Cardiac septum (tissue), 1 donor: ENCODE data around the gene SVIL. TPM values are rescaled to one million over a fixed set of nuclear protein-coding genes. Genes with fewer than 3 reads are reported as not detected.
"Not testable (repeated sequence)": the region's sequence is repeated elsewhere in the genome, so short reads cannot be mapped to it uniquely, and the experiment has no call there.

Source experiments
- DNase-seq: peaks from one replicate; pipeline ENCODE4 v3.0.0-alpha.2; 2020; ENCODE audit warnings: low spot score
- intact Hi-C: fragments of 100-400 bp; cut with DNase I; formaldehyde crosslinking; loops from one replicate; pipeline ENCODE4 v1.14.0; 2022
- total RNA-seq: library from RNA; stranded (reverse); fragmentation: NEBNext Ultra II Directional; extraction: Animal tissue kit (Norgen Biotek cat#: 25700); gene quantifications from one replicate; pipeline ENCODE4 v1.2.1, GENCODE V29; 2021
- donor health status: DM: no; HTN: no; CAD: no.

The SVIL gene
- total RNA-seq, 1 donor from 2014 or later = 518 TPM

- DNase-seq = no peak
- intact Hi-C loops = no loop called here
Measured at GRCh38 chr10:29610876-29611647, 23.7 kb downstream of the SVIL start.

DNA sequence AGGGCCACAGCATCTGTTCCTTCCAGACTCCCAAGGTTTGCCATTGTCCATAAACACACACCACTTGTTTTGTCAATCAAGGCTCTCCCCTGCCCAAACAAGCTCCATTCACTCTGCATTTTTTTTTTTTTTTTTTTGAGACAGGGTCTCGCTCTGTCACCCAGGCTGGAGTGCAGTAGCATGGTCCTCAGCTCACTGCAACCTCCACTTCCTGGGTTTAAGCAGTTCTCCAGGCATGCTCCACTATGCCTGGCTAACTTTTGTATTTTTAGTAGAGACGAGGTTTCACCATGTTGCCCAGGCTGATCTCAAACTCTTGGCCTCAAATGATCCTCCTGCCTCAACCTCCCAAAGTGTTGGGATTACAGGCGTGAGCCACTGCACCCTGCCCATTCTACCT, 24.4 kb downstream of the SVIL start:
- intact Hi-C loops, DNase-seq: not testable (repeated sequence)

GRCh38 chr10:29609696-29610095, 25.1 kb downstream of the SVIL start:
- DNase-seq = no peak
- intact Hi-C loops = no loop called here

DNA sequence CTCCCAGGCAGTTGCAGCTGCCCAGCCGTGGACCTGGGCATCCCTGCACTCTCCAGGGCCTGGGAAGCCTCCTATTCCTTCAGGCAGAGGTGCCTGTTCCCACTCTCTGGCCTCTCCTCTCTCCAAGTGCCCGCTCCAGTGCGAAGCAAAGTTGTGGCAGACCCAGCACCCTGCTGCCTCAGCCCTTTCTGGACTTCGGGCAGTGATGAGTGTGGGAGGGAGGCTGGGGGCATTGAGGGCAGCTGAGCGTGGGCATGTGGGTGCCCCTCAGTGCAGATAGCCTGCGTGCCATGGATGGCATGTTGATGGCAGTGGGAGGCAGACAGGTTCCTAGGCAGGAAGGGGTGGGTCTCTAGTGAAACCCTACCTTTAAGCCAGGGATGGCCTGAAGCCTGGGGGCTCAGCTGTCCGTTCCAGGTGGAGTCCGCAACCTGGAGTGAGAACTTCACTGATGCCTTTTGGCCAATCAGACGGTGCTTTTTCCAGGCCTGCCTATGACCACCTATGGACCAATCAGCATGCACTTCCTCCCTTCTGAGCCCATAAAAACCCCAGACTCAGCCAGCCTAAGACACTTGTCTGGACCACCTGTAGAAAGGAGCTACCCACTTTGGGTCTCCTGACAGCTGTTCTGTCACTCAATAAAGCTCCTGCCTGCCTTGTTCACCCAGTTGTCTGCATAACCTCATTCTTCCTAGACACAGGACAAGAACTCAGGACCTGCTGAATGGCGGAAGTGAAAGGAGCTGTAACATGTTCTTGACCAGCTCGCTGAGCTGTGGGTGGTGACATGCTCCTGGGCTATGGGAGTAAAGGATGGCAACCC, 26.1 kb downstream of the SVIL start:
- intact Hi-C loops = no loop called here
- DNase-seq = no peak

- intact Hi-C loops = no loop called here
- peak; percentile 81 for DNase-seq
Measured at GRCh38 chr10:29608062-29608461, 26.7 kb downstream of the SVIL start.

GRCh38 chr10:29607576-29607975, 27.2 kb downstream of the SVIL start:
- intact Hi-C loops = no loop called here
- DNase-seq = no peak

DNA sequence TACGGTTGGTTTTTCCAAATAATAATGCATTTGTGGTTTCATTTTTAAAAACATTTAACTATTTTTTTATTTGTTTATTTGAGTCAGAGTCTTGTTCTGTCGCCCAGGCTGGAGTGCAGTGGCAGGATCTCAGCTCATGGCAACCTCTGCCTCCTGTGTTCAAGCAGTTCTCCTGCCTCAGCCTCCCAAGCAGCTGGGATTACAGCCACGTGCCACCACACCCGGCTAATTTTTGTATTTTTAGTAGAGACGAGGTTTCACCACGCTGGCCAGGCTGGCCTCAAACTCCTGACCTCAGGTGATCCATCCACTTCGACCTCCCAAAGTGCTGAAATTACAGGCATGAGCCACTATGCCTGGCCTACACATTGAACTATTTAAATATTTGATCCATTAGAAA, 28.1 kb downstream of the SVIL start:
- DNase-seq, intact Hi-C loops: not testable (repeated sequence)

DNA sequence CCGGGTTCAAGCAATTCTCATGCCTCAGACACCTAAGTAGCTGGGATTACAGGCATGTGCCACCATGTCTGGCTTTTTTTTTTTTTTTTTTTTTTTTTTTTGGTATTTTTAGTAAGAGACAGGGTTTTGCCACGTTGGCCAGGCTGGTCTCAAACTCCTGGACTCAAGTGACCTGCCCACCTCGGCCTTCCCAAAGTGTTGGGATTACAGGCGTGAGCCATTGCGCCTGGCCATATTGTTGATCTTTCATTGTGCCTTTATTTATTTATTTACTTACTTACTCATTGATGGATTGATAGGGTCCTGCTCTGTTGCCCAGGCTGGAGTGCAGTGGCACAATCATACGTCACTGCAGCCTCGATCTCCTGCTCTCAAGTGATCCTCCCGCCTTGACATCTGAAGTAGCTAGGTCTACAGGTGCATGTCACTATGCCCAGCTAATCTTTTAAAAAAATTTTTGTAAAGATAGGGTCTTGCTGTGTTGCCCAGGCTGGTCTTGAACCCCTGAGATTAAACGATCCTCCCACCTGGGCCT, 30.4 kb downstream of the SVIL start:
- DNase-seq = no peak
- intact Hi-C loops = no loop called here

DNA sequence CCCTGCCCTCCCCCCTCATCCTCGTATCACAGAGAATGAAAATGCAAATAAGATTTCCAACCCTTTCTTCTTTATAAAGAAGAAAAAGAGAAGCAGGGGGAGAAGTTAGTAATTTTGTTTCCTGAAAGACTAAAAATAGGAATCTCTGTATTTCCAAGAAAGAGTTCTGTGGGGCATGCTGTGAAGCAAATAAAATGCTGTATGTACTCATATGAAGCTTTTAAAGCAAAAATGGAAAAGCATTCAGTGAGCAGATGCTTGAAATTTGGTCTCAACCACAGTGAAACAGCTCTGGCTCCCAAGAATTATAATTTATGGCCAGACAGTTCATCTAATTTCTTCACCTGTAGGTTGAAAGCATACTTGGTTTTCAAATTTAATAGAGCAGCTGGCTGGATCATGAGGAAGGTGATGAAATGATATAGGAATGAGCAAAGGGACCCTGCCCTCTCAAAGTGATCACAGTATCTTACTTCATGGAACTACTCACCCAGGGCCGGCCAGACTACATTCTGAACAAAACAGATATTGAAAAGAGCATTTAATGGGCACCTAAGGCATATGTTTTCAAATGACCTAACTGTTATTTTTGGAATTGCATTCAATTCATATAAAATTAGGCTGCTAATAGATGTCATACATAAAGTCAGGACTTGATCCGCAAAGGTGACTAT, 31.4 kb downstream of the SVIL start:
- DNase-seq = no peak
- intact Hi-C loops = no loop called here

DNA sequence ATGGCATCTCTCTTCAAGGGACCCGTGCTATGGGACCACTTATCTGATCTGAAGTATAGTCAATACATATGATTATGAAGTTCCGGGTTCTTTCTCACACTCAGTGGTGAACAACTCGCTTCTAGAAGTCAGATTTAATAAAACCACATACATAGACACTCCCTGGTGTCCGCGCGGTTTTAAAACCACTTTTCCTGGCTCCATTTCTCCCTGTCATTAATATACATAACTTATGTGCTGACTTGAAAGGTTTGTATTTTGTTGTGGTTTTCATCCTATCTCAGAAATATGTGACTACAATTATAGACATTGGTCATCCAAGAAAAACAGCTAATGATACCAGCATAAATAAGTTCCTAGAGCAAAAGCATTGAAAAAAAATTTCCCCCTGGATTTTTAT, 34.0 kb downstream of the SVIL start:
- no peak for DNase-seq
- intact Hi-C loops = no loop called here

GRCh38 chr10:29600067-29600466, 34.7 kb downstream of the SVIL start:
- intact Hi-C loops = no loop called here
- no peak for DNase-seq

DNA sequence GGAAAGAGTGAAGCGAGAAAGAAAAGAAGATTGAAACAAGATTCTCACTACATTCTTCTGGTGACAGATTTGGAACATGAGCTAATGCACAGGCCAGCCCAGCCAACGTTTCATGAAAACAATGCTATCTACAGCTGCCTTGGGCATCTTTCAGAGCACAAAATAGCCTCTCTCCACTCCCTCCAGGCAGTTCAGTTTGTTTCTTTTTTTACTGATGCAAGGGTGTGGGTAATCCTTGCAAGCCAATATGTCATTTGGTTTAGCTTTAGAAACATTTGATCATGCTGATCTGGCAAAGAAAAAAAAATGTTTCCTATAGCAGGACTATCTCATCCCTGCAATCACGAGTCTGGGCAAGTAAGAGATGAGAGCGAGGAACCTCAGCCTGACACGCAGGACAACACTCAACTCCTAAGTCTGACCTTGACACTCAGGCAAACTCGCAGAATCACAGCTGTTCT, 35.9 kb downstream of the SVIL start:
- intact Hi-C loops = loop anchor here (5.0 kb wide), 2 partner anchors 33 to 138 kb away; partner anchors contain the start of gene SVIL

DNA sequence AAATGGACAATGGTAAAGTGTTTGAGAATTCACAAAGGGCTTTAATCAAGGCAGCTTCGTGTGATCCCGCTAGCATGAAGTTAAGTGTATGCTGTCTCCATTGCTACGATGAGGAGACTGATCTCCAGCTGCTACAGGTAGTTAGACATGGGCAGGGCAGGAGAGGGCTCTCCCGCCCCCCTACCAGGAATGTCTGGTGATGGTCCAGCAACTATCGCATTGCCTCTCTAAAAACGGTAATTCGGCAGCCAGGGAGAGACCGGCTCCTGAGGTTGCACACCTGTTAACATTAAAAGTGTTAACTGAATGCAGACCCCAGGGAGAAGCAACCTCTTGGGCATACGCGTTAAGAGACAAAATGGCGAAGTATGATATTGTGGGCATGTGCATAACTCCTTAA, 37.9 kb downstream of the SVIL start:
- DNase-seq = no peak

More for the DNA sequence above, 35.9 kb downstream of the SVIL start:
- DNase-seq = no peak

GRCh38 chr10:29596356-29596755, 38.4 kb downstream of the SVIL start:
- DNase-seq = no peak
- intact Hi-C loops = loop anchor here (5.0 kb wide), 2 partner anchors 36 to 141 kb away; partner anchors contain the start of gene SVIL

More for the DNA sequence above, 37.9 kb downstream of the SVIL start:
- intact Hi-C loops = loop anchor here (5.0 kb wide), 2 partner anchors 35 to 140 kb away; partner anchors contain the start of gene SVIL

DNA sequence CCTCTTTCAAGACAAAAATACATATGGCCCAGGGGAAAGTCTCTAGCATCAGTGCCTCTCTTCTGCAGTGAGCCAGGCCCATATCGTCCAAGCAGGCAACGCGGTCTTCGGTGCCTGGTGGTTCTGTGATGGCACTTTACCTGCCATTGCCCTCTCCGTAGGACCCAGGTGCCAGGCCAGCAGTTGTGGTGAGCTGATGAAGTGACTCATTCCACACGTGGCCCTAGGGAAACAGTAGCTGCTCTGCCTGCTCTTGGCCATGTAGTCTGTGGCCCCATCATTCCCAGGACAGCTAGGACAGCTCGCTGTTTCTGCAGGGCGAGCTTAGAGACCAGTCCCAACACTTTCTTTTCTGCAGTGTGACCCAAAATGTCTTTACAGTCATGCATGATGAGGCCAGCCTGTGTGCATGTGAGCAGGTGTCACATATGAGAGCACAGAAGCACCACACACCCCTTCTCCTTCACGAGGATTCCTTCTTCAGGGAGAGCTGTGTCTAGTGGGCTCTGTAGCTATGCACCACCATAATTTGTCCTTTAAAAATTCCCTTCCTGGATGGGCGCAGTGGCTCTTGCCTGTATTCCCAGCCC, 39.0 kb downstream of the SVIL start:
- DNase-seq = no peak
- intact Hi-C loops = loop anchor here (5.0 kb wide), 2 partner anchors 37 to 142 kb away; partner anchors contain the start of gene SVIL

- intact Hi-C loops = loop anchor here (5.0 kb wide), 2 partner anchors 37 to 142 kb away; partner anchors contain the start of gene SVIL
- DNase-seq = no peak
Measured at GRCh38 chr10:29595146-29595545, 39.6 kb downstream of the SVIL start.

DNA sequence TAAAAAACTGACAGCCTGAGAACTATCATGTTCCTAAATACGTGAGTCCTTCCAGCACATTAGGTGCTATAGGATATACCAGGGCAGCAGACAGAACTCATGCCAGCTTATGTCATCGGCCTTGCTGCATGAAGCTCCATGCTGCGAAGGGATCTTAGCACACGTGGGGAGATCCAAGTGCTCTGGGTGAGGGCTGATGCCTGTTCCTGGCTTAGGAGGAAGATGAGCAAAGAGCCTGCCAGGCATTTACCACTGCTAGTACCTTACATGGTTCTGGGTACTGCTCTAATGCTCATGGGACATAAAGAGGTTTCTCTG, 43.2 kb downstream of the SVIL start:
- no peak for DNase-seq
- intact Hi-C loops = loop anchor here (5.0 kb wide), 1 partner anchor 54 kb away; no protein-coding TSS in a partner anchor

GRCh38 chr10:29590915-29591650, 43.7 kb downstream of the SVIL start:
- no peak for DNase-seq
- intact Hi-C loops = loop anchor here (5.0 kb wide), 1 partner anchor 54 kb away; no protein-coding TSS in a partner anchor
